Measurements from ENCODE around the gene RBM7. TPM values are rescaled to one million over a fixed set of nuclear protein-coding genes. Genes with fewer than 3 reads are reported as not detected.

The RBM7 gene
- total RNA-seq, 1 donor from 2014 or later, result 39.4 TPM

- H3K9me3 Mint-ChIP-seq, result peaks cover under 1% of the 10 kb centered on the region
- DNase-seq (ENCODE audit: low spot score), result no peak
- intact Hi-C loops (cut with micrococcal nuclease), result no loop called here
- H3K27me3 Mint-ChIP-seq (ENCODE audit: low read depth), result peaks cover 18% of the 10 kb centered on the region
- peaks cover 7% of the 10 kb centered on the region for H3K4me1 Mint-ChIP-seq (ENCODE audit: low read depth)
- no peak overlapping the region for H3K4me3 Mint-ChIP-seq (ENCODE audit: low read depth)
- no peak overlapping the region for H3K27ac Mint-ChIP-seq
- no peaks in the 10 kb centered on the region for H3K36me3 Mint-ChIP-seq (ENCODE audit: low read depth)
Measured at GRCh38 chr11:114377612-114378267, 22.7 kb upstream of the RBM7 start.

DNA sequence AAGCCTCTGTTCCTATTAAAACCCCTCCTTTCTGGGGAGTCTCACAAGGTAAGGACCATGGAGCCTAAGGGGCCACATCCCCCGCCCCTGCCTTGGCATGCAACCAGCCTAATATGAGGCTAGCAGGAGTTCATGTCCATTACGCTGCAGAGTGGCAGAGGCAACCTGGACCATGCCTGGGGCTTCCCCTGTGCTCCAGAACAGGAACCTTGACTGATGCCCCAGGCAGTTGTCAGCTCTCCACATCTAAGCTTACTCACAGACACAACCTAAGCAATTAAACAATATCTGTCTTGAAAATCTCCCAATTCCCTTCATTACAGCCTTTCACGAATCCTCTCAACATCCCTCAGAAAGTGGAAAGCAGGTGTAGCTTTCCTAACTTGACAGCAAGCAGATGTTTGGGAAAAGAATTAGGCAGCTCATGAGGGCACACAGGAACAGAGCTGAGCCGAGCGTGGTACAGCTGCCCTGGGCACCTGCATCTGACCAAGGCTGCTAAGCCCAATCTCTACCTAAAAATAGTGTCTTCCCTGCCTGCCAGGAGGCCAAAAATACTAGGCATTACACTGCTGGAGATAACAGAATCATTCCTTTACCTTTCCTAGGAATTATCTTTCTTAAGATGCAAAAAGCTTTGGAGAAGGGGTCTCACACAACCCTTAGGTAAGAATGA, 20.9 kb upstream of the RBM7 start:
- Mint-ChIP-seq H3K27me3 (ENCODE audit: low read depth) (peaks cover 18% of the 10 kb centered on the region), H3K9me3 (peaks cover 13% of the 10 kb centered on the region), H3K36me3 (ENCODE audit: low read depth) (no peaks in the 10 kb centered on the region), H3K4me1 (ENCODE audit: low read depth) (peaks cover 10% of the 10 kb centered on the region), H3K4me3 (ENCODE audit: low read depth) (no peak overlapping the region), H3K27ac (no peak overlapping the region)
- DNase-seq (ENCODE audit: low spot score), result no peak
- intact Hi-C loops (cut with micrococcal nuclease), result no loop called here

DNA sequence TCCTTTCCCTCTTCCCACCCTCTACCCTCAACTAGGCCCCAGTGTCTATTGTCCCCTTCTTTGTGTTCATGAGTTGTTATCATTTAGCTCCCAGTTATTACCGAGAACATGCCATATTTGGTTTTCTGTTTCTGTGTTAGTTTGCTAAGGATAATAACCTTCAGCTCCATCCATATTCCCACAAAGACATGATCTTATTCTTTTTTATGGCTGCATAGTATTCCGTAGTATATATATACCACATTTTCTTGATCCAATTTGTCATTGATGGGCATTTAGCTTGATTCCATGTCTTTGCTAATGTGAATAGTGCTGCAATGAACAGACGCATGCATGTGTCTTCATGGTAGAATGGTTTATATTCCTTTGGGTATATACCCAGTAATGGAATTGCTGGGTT, 18.0 kb upstream of the RBM7 start:
- Mint-ChIP-seq H3K27ac (no peak overlapping the region), H3K27me3 (ENCODE audit: low read depth) (peaks cover 13% of the 10 kb centered on the region), H3K4me3 (ENCODE audit: low read depth) (no peak overlapping the region), H3K4me1 (ENCODE audit: low read depth) (peaks cover 10% of the 10 kb centered on the region), H3K36me3 (ENCODE audit: low read depth) (no peaks in the 10 kb centered on the region), H3K9me3 (peaks cover 13% of the 10 kb centered on the region)
- no peak for DNase-seq (ENCODE audit: low spot score)
- intact Hi-C loops (cut with micrococcal nuclease), result no loop called here

GRCh38 chr11:114384487-114384886, 16.0 kb upstream of the RBM7 start:
- H3K4me3 Mint-ChIP-seq (ENCODE audit: low read depth), result no peak overlapping the region
- H3K27ac Mint-ChIP-seq, result no peak overlapping the region
- peaks cover 10% of the 10 kb centered on the region for H3K4me1 Mint-ChIP-seq (ENCODE audit: low read depth)
- DNase-seq (ENCODE audit: low spot score), result no peak
- H3K36me3 Mint-ChIP-seq (ENCODE audit: low read depth), result no peaks in the 10 kb centered on the region
- H3K9me3 Mint-ChIP-seq, result peaks cover 13% of the 10 kb centered on the region
- peaks cover 10% of the 10 kb centered on the region for H3K27me3 Mint-ChIP-seq (ENCODE audit: low read depth)
- intact Hi-C loops (cut with micrococcal nuclease), result loop anchor here (1.0 kb wide), 1 partner anchor 16 kb away; the partner anchor contains the start of genes C11orf71 and RBM7

DNA sequence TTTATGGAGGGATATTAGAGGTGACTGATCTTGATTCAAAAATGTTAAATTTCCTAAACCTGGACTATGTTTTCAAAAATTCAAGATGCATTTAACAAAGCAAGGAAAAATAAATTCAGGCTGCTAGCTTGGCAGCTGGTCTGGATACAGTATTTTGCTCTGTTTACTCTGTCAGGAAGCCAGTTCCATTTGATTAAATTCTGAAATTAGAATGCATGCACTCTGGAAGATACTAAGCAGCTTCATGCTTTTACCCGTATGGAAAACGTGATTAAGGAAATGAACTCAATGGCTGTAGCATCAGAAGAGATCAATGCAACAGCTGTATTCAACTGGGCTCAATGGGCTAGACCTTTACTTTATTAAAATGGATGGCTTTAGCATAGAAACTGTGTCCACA, 14.3 kb upstream of the RBM7 start:
- no peak overlapping the region for H3K27ac Mint-ChIP-seq
- no peak for DNase-seq (ENCODE audit: low spot score)
- peaks cover 13% of the 10 kb centered on the region for H3K9me3 Mint-ChIP-seq
- H3K27me3 Mint-ChIP-seq (ENCODE audit: low read depth), result peaks cover 2% of the 10 kb centered on the region
- intact Hi-C loops (cut with micrococcal nuclease), result no loop called here
- H3K4me1 Mint-ChIP-seq (ENCODE audit: low read depth), result peaks cover 2% of the 10 kb centered on the region
- no peak overlapping the region for H3K4me3 Mint-ChIP-seq (ENCODE audit: low read depth)
- H3K36me3 Mint-ChIP-seq (ENCODE audit: low read depth), result no peaks in the 10 kb centered on the region

DNA sequence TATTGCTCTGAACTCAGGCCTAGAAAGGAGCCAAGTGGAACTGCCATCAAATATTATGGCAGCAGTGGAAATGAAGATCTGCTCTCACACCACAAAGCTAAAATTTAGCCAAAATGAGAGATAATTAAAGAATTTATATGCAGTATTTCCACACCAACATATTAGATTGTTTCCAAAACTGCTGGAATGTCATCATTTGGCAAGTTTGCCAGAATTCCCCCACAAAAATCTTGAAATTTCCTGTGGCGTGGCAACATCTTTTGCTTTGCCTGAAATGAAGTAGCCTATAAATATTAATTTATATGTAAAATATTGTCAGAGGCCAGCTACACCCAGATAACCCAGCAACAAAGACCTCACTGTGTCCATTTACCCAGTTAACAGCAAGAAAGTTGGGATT, 13.9 kb upstream of the RBM7 start:
- intact Hi-C loops (cut with micrococcal nuclease), result no loop called here
- DNase-seq (ENCODE audit: low spot score), result no peak
- Mint-ChIP-seq H3K27ac (no peak overlapping the region), H3K27me3 (ENCODE audit: low read depth) (peaks cover 2% of the 10 kb centered on the region), H3K9me3 (peaks cover 13% of the 10 kb centered on the region), H3K4me1 (ENCODE audit: low read depth) (peaks cover 2% of the 10 kb centered on the region), H3K36me3 (ENCODE audit: low read depth) (no peaks in the 10 kb centered on the region), H3K4me3 (ENCODE audit: low read depth) (no peak overlapping the region)

DNA sequence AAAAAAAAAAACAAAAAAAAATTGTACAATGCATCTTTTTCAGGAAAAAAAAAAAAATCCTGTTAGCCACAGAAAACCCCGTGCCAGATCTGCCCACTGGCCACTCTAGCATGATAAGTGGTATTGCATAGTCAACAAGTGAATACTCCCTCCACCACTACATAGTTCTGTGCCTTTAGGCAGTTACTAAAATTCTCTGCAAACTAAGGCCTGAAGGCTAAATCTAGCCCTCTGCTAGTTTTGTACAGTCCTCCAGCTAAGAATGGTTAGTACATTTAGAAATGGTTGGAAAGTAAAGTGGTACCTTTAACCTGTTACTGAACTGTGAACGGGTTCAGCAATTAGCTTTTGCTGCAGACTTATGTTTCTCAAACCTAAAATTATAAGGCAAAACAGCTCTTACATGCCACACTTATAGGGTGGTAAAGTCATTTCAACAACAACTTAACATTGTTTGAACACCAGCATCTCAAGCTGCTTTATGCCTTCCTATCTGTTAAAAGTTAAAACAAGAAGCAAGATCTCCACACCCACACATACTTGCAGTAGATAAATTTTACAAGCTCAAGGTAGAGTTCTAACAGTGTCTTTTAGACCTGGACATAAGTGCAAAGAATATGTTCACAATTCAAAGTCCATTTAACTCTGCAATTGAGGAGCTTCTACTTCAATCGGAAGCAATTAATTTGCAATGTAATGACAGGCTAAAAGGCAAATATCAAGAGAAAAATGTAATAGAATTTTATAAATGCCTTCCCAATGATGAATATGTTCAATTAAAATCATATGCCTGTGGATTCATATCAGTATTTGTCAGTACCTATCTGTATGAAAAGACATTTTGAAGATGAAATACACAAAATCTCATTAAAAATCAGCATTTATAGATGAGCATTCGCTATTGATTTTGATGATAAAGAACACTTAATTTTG, 7.5 kb upstream of the RBM7 start:
- H3K4me1 Mint-ChIP-seq (ENCODE audit: low read depth), result peaks cover 6% of the 10 kb centered on the region
- peaks cover 3% of the 10 kb centered on the region for H3K27me3 Mint-ChIP-seq (ENCODE audit: low read depth)
- H3K9me3 Mint-ChIP-seq, result no peaks in the 10 kb centered on the region
- intact Hi-C loops (cut with micrococcal nuclease), result no loop called here
- peaks cover 5% of the 10 kb centered on the region for H3K36me3 Mint-ChIP-seq (ENCODE audit: low read depth)
- H3K27ac Mint-ChIP-seq, result no peak overlapping the region
- H3K4me3 Mint-ChIP-seq (ENCODE audit: low read depth), result no peak overlapping the region
- DNase-seq (ENCODE audit: low spot score), result no peak

DNA sequence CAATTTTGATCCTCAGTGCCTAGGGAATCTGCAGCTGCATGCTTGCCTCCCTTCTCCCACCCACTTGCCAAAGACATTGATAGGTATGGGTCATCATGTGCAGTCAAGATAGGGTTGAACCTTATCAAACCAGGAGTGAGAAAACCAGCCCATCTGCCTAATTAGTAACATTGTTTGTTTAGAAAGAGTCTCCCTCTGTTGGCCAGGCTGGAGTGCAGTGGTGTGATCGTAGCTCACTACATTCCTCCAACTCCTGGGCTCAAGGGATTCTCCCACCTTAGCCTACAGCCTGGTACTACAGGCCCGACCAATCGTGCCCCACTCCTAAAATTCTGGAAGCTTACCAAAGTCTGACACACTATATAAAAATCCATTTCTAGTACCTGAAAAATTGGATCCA, 4.7 kb upstream of the RBM7 start:
- H3K27me3 Mint-ChIP-seq (ENCODE audit: low read depth), result peaks cover 3% of the 10 kb centered on the region
- no peak overlapping the region for H3K4me3 Mint-ChIP-seq (ENCODE audit: low read depth)
- H3K9me3 Mint-ChIP-seq, result no peaks in the 10 kb centered on the region
- H3K4me1 Mint-ChIP-seq (ENCODE audit: low read depth), result peaks cover 14% of the 10 kb centered on the region
- no peak for DNase-seq (ENCODE audit: low spot score)
- no peak overlapping the region for H3K27ac Mint-ChIP-seq
- intact Hi-C loops (cut with micrococcal nuclease), result no loop called here
- peaks cover 21% of the 10 kb centered on the region for H3K36me3 Mint-ChIP-seq (ENCODE audit: low read depth)

DNA sequence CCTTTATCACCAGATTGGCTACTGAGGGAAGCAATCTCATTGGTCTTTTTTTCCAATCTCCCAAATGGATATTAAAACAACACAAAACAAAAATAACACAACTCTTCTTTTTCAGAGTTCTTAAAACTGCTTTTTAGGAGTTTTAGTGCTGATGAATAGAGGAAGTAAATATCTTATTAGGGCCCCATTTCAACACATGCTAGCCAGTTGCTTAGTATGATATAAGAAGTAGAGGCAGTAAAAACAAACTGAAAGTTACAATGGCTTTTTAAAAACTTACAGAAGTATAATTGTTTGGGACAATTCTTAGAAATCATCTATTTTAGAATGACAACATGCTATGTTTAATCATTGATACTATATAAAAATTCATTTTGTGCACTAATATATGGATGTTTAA, 3.5 kb upstream of the RBM7 start:
- Mint-ChIP-seq H3K9me3 (no peaks in the 10 kb centered on the region), H3K27me3 (ENCODE audit: low read depth) (peaks cover 3% of the 10 kb centered on the region), H3K36me3 (ENCODE audit: low read depth) (peaks cover 25% of the 10 kb centered on the region), H3K27ac (no peak overlapping the region), H3K4me3 (ENCODE audit: low read depth) (no peak overlapping the region), H3K4me1 (ENCODE audit: low read depth) (peaks cover 16% of the 10 kb centered on the region)
- no peak for DNase-seq (ENCODE audit: low spot score)
- intact Hi-C loops (cut with micrococcal nuclease), result no loop called here

DNA sequence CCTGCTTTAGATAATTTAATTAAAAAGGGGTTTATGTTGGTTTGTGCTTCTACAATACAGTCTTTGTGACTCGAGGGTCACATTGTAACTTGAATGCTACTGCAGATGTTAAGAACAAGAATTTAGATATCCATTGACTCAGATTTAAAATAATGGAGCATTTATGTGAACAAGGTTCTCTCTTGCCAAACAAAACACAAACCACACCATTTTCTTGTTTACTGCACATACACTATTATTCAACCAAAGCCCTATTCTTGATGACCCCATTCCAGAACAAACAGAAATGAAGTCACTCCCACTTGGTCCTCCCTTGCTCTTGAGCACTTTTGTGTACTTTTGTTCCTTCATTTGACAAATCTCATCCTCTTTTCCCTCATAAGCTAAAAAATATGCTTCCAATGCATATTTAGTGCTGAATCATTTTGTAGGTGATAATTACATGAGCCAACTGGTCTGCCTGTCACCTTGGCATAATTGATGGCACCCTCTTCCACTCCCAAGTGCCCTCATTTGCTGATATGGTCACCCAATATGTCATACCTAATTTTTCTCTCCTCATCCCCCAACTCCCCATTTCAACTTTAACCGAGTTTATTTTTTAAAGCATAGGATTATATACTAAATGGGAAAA, 3.0 kb upstream of the RBM7 start:
- intact Hi-C loops (cut with micrococcal nuclease), result no loop called here

DNA sequence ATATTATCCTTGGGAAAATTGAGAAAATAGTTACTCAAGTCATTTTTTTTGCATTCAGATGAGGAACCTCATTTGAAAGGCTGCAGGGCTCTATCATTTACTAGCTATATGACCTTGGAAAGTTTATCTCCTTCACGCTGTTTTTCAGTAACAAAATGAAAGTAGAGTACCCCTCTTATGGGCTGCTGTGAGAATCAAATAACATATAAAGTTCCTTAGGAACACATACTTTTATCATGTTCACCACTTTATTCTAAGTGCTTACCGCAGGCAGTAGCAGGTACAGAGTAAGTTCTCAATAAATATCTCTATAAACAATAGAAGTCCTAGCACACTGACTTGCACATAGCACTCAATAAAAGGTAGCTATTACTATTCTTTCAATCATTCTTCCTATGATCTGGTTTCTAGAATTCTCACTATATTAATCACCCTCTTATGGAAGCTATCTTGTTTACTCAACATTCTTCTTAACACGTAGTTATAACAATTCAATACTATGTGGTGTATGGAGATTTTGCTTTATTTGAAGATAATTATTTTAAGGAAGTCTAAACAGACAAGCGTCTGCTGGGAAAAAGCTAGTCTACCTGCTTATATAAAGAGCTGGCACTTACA, 2.1 kb upstream of the RBM7 start:
- peaks cover 38% of the 10 kb centered on the region for H3K36me3 Mint-ChIP-seq (ENCODE audit: low read depth)
- H3K4me3 Mint-ChIP-seq (ENCODE audit: low read depth), result peak overlapping the region; percentile 92
- no peak for DNase-seq (ENCODE audit: low spot score)
- intact Hi-C loops (cut with micrococcal nuclease), result no loop called here
- H3K27me3 Mint-ChIP-seq (ENCODE audit: low read depth), result no peaks in the 10 kb centered on the region
- H3K4me1 Mint-ChIP-seq (ENCODE audit: low read depth), result peaks cover 23% of the 10 kb centered on the region
- H3K9me3 Mint-ChIP-seq, result no peaks in the 10 kb centered on the region
- H3K27ac Mint-ChIP-seq, result no peak overlapping the region

More for the DNA sequence above, 3.0 kb upstream of the RBM7 start:
- peaks cover 3% of the 10 kb centered on the region for H3K27me3 Mint-ChIP-seq (ENCODE audit: low read depth)
- no peaks in the 10 kb centered on the region for H3K9me3 Mint-ChIP-seq
- DNase-seq (ENCODE audit: low spot score), result no peak
- no peak overlapping the region for H3K4me3 Mint-ChIP-seq (ENCODE audit: low read depth)
- H3K4me1 Mint-ChIP-seq (ENCODE audit: low read depth), result peaks cover 18% of the 10 kb centered on the region
- H3K36me3 Mint-ChIP-seq (ENCODE audit: low read depth), result peaks cover 28% of the 10 kb centered on the region
- no peak overlapping the region for H3K27ac Mint-ChIP-seq

Measured in activated T-helper 2 cell treated with anti-CD3 and anti-CD28 coated beads, Interferon-gamma antibody, Interleukin-2, Interleukin-4, amounts not matched to agents 10 μg/mL and 5 μg/mL and 100 μg/mL, durations not matched to agents 14 hours and 24 hours and 36 hours (primary cell).